ENCODE results near the gene ACAD10. TPM values are rescaled to one million over a fixed set of nuclear protein-coding genes. Genes with fewer than 3 reads are reported as not detected.
"Not testable (repeated sequence)": the region's sequence is repeated elsewhere in the genome, so short reads cannot be mapped to it uniquely, and the experiment has no call there.

Gene ACAD10
- polyA plus RNA-seq (ENCODE audit: insufficient read length in 12 of 12), result 10 to 100 TPM in 11 of 12 donors, not detected in 1; 12.7 to 37.3 (median 18.7) TPM
- long read RNA-seq, donor 1, partial matches to known transcripts, result 7 of 11 reads
- long read RNA-seq, donor 1, other reads (novel, unspliced or antisense), result 0 of 11 reads
- long read RNA-seq, donor 2, partial matches to known transcripts, result 0 of 2 reads
- long read RNA-seq, donor 2, other reads (novel, unspliced or antisense), result 0 of 2 reads
- long read RNA-seq, donor 3, partial matches to known transcripts, result 0 of 1 reads
- long read RNA-seq, donor 3, other reads (novel, unspliced or antisense), result 0 of 1 reads
- long read RNA-seq, donor 4, result 0 reads
- long read RNA-seq, donor 5, result 0 reads
- long read RNA-seq, donor 6, result 0 reads
- long read RNA-seq, donor 7, result 0 reads
- long read RNA-seq, donor 8, partial matches to known transcripts, result 0 of 2 reads
- long read RNA-seq, donor 8, other reads (novel, unspliced or antisense), result 0 of 2 reads
- long read RNA-seq, donor 9, partial matches to known transcripts, result 0 of 1 reads
- long read RNA-seq, donor 9, other reads (novel, unspliced or antisense), result 0 of 1 reads
- long read RNA-seq, donor 10, partial matches to known transcripts, result 0 of 1 reads
- long read RNA-seq, donor 10, other reads (novel, unspliced or antisense), result 0 of 1 reads
- long read RNA-seq, donor 11, result 0 reads

DNA sequence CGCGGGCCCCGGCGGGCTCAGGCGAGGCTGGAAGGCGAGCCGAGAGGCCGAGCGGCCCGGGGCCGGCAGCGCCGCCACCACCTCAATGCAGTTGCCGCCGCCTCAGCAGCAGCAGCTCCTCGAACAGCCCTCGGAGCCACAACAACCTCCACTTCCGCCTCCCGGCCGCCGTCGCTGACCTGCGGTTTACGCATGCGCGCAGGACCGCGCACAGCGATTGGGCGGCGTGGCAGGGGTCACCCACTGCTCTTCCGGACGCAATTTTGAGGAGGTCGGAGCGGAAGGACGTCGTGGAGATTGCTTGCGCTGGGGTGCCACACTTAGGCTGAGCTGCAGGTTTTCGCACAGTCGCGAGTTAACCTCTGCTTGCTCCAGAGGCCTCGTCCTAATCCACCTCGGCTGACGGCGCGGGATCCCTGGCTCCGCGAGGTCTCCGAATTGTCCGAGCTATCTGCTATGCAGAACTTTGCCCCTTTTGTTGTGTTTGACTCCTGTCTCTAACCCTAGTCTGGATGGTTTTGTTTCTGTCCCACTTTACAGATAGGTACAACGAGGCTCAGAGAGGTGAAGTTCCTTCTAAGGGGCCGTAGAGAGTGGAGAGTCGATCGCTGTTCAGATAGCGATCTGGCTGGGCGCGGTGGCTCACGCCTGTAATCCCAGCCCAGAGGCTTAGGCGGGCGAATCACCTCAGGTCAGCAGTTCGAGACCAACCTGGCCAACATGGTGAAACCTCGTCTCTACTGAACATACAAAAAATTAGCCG lies at the start of gene ACAD10, which contains the start of gene BRAP:
TSS of gene ACAD10 (plus strand) at position 243 of the 763 bp plus-strand sequence. CDS start 6,657 bp downstream, outside the sequence.
TSS of gene BRAP (minus strand) at position 146 of the 763 bp plus-strand sequence. CDS start 164 bp downstream, outside the sequence.
- DNase-seq, result peak; percentile 98

DNA sequence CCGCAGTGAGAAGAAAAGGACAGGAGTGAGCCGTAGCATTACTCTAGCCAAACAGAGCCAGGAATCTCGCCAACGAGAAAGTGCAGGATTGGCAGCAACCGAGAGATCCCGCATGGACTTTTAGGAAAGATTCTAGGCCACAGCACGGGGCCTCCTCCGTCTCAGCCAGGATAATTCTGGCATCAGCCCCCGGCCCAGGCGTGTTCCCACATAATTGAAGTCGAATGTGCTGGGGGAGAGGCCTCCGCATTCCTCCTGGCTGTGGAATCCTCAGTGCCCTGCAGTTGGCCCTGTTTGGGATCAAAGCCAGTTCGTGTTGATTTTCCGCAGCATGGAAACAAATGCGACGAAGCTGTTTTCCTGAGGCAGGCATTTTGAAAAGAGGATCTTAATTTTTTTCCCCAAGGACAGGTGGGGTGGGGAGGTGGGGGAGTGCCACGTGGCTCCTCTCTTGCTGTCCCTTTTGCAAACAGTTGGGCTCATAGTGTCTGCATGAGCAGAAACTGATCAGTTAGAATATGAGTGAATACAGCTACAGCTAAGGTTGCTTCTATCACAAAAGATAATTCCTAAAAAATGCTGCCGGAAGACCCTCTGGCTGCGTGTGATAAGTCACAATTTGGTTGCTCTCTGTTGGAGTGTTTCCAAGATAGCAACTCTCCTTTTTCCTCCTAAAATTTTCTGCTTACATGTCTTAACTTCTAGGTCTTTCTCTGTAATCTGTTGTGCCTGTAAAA lies 49.5 kb upstream of the ACAD10 start:
- DNase-seq, result peak; percentile 93

DNA sequence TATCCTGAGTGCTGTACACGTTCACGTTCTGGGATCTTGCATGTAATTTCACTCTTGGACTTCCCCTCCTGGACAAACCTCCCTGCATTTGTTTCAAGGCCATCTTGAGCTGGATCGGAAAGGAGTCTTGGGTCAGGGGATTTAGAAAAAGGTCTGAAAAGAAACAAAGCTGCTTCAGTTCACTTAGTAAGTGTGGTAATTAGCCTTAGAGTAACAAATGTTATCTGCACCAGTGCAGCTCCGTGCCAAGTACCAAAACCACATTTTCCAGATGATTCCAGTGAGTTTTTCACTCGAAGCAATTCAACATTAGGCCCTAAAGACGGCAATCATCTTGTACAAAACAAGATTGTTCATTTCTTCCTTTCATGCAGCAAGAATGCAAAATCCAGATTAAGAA lies 47.3 kb upstream of the ACAD10 start:
- DNase-seq, result peak; percentile 28

DNA sequence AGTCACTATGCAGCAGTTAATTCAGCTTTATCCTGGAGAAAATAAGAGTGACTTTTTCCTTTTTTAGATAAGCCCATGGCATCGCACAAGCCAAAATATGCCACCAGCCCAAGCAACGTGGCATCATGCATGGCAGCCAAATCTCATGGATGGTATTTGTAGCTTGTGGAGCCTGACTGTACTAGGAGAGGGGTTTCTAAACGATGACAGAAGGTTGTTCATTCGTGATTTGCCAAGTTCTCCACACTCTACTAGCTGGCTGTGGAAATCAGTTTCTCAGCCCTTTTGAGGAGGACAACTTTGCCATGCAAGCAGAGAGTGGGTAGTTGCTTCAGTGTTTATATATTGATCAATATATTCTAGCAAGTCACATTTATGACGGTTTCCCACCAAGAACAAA lies 45.3 kb upstream of the ACAD10 start:
- DNase-seq, result no peak

DNA sequence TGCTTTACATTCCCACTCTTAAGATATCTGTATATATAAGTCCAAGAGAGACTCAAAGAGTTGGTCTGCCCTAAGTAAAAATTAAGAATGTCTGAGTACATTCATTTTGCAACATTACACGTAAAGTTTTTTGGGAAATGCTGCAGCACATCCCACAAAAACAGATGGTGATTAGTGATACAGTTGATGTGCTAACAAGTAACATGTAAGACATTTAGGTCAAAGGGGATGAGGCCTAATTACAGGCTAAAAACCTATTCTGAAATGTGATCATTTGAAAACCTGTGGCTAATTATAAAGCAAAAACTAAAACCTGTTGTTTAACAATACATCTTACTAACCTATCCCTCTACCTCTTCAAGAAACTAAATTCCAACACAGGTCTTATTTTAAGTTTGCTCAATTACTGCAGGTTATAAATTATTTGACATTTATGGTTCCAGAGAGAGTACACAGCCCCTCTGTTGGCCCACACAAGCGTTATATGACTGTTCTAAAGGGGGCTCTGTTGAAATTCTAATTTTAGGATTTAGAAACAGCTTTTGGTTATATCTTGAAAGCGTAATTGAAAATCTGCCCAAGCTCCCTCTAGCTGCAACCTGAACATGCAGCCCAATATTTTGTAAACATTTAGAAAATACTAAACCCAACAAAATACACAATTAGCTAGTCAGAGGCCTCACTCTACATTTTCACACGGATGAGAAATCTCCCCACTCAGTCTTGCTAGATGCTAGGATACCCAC lies 43.0 kb upstream of the ACAD10 start:
- peak; percentile 10 for DNase-seq

DNA sequence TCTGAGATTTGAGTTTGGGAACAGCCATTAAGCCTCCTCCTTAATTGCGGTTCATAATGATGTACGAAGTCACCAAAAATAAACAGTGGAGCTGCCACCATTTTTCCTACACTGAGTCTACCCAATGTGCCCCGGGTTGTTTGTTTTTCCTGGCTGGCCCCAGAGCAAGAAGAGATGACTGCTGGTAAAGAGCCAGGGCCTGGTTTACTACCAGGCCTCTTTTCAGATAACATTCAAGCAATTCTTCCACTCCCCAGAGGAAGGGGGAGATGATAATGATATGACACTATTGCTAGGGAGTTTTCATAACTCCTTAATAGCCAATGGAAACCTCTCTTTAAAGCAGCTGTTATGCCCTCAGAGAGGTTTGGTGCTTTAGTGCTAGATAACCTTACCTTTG lies 42.4 kb upstream of the ACAD10 start:
- no peak for DNase-seq

DNA sequence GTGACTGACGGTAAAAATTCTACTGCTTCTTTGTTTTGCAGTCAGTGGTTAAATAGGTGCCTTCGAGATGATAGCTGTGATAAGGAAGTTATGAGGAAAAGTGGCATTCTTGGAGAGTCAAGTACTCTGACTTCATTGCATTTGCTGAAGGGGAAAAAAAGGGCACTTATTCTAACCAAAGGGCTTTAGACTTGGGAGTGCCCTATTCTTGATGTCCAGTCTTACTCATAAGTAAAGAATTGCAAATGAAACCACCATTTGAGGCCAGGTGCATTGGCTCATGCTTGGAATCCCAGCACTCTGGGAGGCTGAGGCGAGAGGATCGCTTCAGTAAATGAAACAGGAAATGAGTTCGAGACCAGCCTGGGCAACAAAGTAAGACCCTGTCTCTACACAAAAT lies 40.4 kb upstream of the ACAD10 start:
- no peak for DNase-seq

DNA sequence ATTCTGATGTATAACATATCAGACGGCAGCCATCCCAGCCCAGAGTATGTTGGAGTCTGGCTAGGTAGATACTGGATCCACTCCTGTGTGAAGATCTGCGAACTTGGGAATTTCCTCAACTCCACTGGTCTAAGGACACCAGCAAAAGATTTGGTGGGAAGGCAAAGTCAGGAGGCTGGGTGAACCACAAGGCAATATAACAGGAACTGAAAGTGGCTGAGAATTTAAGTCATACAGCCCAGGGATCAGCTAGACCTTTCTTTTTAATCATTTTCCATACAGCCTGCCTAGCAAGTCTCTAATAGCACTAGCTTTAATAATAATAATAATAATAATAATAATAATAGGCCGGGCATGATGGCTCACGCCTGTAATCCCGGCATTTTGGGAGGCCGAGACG lies 34.9 kb upstream of the ACAD10 start:
- DNase-seq, result no peak

DNA sequence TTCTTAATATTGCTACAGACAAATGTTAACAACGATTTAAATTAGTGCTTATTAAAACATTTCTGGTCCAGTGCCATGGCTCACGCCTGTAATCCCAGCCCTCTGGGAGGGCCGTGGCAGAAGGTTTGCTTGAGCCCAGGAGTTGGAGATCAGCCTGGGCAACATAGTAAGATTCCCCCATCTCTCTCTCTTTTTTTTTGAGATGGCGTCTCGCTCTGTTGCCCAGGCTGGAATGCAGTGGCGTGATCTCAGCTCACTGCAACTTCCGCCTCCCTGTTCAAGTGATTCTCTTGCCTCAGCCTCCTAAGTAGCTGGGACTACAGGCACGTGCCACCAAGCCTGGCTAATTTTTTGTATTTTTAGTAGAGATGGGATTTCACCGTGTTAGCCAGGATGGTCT lies 33.3 kb upstream of the ACAD10 start:
- DNase-seq, result not testable (repeated sequence)

DNA sequence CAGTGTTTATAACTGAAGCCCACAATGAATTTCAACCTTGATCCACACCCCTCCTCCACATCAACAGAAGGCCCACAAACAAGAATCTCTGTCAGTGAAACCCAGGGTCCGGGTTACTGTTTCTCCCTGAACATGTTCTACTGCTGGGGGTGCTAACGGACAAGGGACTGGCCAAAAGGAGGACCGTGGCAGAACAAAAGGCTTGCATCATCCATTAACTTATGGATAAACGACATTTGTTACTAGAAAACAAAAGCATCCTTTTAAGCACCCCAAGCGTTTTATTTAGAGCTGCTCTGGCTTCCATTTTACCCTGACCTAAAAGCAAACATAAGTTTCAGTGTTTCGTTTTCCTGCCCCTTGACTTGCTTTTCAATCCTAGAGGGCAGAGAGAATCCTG lies 32.3 kb upstream of the ACAD10 start:
- no peak for DNase-seq

DNA sequence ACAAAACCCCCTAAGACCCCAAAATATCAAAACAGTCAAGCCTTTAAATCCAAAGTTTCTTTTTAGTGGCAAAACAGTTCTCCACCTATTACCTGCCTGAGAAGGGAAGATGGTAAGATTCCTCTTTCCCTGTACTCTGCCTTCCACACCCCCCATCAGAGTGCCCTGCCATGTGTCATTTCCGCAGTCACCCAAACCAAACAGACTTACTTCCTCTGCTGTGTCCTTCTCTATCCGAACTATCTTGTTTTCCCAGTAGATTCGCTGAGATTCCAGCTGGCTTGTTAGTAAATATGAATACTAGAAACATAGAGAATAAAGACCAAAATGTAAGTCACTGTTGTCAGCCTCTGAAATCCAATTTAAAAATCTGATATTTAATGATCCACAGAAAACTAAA lies 30.5 kb upstream of the ACAD10 start:
- no peak for DNase-seq

DNA sequence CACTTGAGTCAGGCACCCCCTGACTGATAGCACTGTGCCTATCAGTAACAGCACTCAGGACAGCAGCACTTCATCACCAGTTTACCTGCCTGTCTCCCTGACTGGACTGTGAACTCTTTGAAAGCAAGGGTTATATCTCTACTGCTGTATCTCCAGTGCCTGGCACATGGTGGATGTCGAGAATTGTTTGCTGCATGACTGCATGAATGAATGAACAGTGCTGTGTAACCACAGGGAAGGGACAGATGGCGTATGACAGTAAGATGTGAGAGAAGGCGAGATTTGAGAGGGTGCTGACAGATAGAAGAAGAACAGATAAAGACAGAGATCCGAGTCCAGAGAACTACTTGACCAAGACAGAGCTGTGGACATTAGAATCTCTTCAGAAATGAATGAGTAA lies 29.8 kb upstream of the ACAD10 start:
- no peak for DNase-seq

DNA sequence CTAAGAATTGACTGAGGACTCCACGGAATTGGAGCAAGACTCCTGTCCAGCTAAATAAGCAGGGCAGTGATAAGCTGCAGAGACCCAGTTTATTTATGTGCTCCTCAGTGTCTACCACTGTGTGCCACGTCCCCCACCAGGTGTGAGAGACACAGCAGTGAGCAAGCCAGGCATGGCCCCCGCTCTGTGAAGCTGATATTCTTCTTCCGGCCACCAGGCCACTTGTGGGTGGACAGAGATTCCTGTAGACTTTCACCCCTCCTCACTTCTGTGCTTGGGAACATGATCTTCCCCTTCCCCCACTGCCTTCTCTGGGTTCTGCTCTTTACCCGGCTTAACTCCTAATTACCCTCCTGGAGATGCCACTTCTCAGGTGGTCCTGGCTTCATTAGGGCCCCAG lies 21.4 kb upstream of the ACAD10 start:
- DNase-seq, result no peak

DNA sequence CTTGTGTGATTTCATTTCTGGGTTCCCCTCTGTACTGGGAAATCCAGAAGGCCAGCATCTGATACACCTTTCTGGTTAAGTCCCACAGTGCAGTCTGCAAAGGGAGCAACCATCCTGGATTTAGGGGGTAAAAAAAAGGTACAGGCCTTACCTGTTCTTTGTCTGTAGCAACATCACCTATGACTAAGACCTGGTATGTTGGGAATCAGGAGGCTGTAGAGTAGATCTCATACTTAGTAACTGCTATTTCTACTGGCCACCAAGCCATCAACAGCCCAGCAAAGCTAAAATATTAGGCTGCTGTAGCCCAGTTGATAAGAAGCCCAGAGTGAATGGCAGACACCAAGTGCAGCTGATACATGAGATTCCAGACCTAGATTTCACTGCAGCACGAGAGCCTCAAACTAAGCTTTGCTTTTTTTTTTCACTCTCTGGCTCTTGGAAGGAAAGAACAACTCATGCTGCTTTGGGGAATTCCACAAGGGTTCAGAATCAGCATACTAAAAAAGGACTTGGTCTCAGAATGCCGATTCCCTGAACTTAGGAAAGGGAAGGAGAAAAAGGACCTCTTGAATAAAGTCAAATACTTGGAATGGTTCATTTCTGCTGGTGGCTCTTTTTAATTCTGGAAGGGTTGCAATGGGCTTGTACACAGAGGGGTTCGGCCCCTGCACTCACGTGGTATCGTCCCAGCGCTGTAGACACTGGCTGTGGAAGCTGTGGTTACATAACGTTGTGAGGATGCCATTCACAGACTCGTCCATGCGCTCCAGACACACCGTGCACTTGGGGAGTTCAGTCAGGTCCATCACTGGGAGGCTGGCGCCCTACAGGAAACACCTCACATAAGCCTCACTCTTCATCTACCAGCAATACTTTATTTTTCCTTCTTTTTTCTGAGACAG lies 20.6 kb upstream of the ACAD10 start:
- no peak for DNase-seq

DNA sequence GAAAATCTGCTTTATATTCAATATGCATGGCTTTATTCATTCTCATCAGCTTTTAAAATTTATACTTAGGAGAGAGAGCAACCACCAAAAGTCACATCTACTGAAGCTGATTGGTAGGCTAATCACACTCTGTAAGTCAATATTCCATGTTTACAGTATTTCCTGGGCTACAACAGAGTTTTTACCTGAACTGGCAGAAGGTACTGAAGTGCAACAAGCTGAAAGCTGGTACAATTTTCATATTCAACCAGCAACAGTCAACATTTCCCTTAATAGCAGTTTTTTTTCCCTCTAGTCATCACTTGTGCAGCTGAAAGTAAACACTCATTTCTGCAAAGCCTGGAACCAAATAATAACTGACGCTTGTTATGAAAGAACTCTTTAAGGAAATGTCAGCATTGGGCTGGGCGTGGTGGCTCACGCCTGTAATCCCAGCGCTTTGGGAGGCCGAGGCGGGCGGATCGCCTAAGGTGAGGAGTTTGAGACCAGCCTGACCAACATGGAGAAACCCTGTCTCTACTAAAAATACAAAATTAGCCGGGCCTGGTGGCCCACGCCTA lies 13.0 kb upstream of the ACAD10 start:
- no peak for DNase-seq

DNA sequence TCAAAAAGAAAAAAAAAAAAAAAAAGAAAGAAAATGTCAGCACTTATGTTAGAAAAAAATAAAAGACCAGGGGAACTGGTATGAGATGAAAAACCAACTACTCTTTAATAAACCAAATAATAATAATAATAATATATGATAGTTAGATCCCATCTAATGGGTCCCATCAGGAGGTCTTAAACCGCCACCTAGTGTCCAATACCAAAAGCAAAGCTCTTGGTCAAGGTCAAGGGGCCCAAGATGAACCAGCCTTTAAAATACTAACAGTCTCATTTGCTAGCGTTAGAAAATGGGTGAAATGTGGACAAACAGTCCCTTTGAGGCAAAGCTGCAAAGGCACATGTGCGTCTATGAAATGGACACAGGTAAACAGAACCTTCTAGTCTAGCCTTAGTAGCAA lies 12.3 kb upstream of the ACAD10 start:
- DNase-seq, result no peak

DNA sequence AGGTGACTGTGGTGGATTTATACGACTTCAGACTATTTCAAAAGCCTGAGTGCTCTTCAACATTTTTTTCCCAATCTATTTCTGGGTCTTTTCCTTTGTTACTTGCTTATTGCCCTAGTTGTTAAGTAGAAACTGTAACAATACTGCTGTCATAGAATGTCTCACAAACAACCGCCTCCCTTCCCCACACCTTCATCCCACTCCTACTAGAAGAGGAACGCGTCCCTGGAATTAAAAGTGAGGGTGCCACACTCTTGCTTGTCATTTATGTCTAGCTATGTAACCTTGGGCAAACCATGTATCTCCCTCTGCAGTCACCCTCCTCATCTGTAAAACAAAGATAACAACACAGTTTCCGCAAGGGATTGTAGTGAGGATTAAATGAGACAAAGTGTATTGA lies 8.7 kb upstream of the ACAD10 start:
- no peak for DNase-seq

DNA sequence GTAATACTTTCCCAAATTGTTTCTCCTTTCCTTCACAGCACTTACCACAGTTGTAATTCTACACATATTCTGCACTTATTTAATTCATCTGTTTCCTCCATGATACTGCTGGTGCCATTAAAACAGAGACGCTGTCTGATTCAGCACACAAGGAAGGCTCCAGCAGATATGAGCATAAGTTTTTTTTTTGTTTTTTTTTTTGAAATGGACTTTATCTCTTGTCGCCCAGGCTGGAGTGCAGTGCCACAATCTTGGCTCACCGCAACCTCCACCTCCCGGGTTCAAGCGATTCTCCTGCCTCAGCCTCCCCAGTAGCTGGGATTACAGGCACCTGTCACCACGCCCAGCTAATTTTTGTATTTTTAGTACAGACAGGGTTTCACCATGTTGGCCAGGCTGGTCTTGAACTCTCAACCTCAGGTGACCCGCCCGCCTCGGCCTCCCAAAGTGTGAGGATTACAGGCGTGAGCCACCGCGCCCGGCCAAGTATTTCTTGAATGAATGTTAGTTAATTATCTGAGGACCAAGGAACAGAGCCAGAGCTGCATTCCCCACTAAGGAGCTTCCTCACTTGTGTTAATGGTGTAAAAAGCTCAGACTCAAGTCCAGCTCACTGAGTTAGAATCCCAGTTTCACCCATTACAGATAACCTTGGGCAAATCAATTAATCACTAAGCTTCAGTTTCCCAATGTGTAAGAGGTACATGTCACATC lies 1.2 kb upstream of the ACAD10 start:
- DNase-seq, result not testable (repeated sequence)

DNA sequence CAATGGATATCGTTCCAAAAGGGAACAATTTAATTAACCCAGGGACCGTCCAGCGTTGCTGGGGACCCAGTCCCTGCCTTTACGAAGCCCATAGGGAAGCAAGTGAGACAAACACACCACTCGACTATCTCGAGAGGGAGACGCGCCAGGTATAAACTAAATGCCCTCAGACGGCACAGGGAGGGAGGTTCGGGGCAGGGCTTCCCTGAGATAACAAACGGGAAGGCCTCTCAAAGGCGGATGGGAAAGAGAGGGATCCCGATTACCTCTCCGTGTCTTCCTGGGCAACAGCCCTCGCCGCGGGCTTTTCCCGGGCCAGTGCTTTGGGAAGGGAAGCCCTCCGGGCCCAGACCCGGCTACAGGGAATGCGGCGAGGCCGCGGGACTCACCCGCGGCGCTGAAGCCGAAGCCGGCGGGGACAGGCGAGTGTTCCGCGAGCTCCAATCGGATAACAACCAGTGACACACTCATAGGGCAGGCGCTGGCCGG lies 487 bp upstream of the ACAD10 start:
- no peak for DNase-seq

All from muscle of arm (tissue), 14 donors.